Activated T-helper 2 cell treated with anti-CD3 and anti-CD28 coated beads, Interferon-gamma antibody, Interleukin-2, Interleukin-4, amounts not matched to agents 10 μg/mL and 5 μg/mL and 100 μg/mL, durations not matched to agents 14 hours and 24 hours and 36 hours (primary cell): ENCODE data around the gene SLC27A1. TPM values are rescaled to one million over a fixed set of nuclear protein-coding genes. Genes with fewer than 3 reads are reported as not detected.

Experiments
- DNase-seq: peaks from one replicate; pipeline ENCODE4 v3.0.0; 2021; ENCODE audit warnings: low spot score
- H3K27ac Mint-ChIP-seq: one replicate; pipeline ENCODE4 v1.8.0; 2021; ENCODE audit warnings: mixed read lengths
- H3K27me3 Mint-ChIP-seq: one replicate; pipeline ENCODE4 v1.8.0; 2021; ENCODE audit warnings: low read depth, mixed read lengths
- H3K36me3 Mint-ChIP-seq: one replicate; pipeline ENCODE4 v1.8.0; 2021; ENCODE audit warnings: low read depth, mixed read lengths
- H3K4me1 Mint-ChIP-seq: one replicate; pipeline ENCODE4 v1.8.0; 2021; ENCODE audit warnings: low read depth, mixed read lengths
- H3K4me3 Mint-ChIP-seq: one replicate; pipeline ENCODE4 v1.8.0; 2021; ENCODE audit warnings: low read depth, mild to moderate bottlenecking, moderate library complexity, mixed read lengths
- H3K9me3 Mint-ChIP-seq: one replicate; pipeline ENCODE4 v1.8.0; 2021; ENCODE audit warnings: mixed read lengths
- intact Hi-C: fragments of 100-400 bp; cut with micrococcal nuclease; formaldehyde crosslinking; loops from one replicate; pipeline ENCODE4 v1.15.1; 2023
- total RNA-seq: library from RNA; stranded (reverse); gene quantifications from 2 replicates; pipeline ENCODE4 v1.2.3, GENCODE V29; 2022

Gene SLC27A1
- total RNA-seq, 1 donor from 2014 or later = 3.1 TPM

DNA sequence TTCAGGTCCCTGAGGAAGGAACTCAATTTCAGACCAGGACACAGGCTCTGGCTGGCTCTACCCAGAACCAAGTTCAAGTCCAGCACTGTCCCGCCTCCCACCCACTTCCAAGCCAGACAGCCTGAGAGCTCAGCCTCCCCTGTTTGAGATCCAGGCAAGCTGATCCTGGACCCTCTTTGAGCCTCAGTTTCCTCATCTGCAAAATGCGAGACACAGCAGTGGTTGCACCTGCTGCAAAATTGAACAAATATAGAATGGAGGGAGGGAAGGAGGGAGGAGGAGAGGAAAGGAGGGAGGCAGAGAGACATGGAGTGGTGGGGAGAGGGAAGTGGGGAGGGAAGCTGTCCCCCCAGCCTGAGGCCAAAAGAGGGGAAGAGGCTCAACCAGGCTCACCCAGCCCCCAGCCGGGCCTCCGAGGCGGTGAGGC is 22.6 kb upstream of the SLC27A1 start:
- no peak overlapping the region for H3K27ac Mint-ChIP-seq
- H3K9me3 Mint-ChIP-seq = peaks cover 4% of the 10 kb centered on the region
- intact Hi-C loops = no loop called here
- DNase-seq = no peak
- peaks cover 12% of the 10 kb centered on the region for H3K4me1 Mint-ChIP-seq
- no peaks in the 10 kb centered on the region for H3K36me3 Mint-ChIP-seq
- peaks cover 14% of the 10 kb centered on the region for H3K27me3 Mint-ChIP-seq
- no peak overlapping the region for H3K4me3 Mint-ChIP-seq

DNA sequence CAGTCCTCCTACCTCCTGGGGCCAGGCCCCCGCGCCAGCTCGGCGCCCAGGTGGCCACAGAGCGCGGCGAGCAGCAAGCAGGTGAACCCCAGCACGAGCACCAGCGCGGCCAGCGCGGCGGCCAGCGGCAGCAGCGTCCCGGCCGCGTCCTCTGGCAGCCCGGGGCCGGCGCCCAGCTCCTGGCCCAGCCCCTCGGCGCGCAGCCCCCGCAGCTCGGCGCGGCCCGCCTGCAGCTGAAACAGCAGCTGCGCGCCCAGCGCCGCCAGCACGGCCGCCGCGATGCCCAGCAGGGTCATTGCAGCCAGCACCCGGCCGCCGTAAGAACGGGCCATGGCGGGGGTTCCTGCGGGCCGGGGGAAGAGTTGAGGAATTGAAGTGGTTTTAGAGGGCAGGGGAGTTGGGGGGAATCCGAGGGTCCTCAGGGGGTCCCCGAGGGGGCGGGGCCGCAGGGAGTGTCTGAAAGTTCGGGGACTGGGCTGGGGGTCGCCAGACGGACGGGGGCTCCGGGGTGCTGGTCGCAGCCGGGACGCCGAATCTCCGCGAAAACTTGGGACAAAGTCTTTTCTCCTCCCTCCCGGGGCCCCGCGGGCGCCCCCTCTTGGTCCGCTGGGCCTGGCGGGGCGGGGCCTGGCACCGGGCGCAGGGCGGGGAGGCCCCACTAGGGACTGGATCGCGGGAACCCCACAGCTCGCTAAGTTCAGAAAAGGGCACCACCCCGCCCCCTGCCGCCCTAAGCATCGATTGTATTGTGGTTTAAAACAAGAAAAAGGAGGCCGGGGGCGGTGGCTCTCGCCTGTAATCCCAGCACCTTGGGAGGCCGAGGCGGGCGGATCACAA is 22.0 kb upstream of the SLC27A1 start, which contains the start of gene TMEM221:
TMEM221 (minus strand) TSS at position 538 of the 837 bp plus-strand sequence; CDS start at position 332, 206 bp downstream.
- H3K27me3 Mint-ChIP-seq = peaks cover 15% of the 10 kb centered on the region
- H3K4me3 Mint-ChIP-seq = no peak within 1 kb of the TSS
- no peaks in the 10 kb centered on the region for H3K36me3 Mint-ChIP-seq
- peaks cover 13% of the 10 kb centered on the region for H3K4me1 Mint-ChIP-seq
- H3K9me3 Mint-ChIP-seq = peaks cover 4% of the 10 kb centered on the region
- intact Hi-C loops = no loop called here
- peak; percentile 30 for DNase-seq
- no peak within 1 kb of the TSS for H3K27ac Mint-ChIP-seq

DNA sequence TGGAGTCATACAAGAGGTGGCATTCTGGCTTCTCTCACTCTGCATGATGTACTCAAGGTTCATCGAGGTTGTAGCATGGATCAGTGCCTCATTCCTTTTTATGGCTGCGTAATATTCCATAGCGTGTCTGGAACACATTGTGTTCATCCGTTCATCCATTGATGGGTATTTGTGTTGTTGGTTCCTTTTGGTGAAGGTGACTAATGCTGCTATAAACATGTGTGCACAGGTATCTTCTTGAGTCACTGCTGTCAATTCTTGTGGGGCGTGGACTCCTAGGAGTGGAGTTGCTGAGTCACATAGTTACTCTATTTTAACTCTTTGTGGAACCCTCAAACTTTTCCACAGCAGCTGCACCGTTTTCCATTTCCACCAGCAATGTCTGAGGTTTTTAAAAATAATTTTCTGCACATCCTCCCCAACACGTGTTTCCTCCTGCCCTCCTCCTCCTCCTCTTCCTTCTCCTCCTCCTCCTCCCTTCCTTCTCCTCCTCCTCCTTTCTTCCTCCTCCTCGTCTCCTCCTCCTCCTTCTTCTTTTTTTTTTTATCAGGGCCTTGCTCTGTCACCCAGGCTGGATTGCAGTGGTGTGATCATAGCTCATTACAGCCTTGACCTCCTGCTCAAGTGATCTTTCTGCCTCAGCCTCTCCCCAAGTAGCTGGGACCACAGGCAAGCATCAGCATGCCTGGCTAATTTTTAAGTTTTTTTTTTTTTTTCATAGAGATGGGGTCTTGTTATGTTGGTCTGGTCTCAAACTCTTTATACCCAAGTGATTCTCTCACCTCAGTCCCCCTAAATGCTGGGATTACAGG is 19.9 kb upstream of the SLC27A1 start:
- Mint-ChIP-seq H3K36me3 (no peaks in the 10 kb centered on the region), H3K27ac (peak overlapping the region; percentile 48), H3K4me3 (peak overlapping the region; percentile 43), H3K4me1 (peaks cover 16% of the 10 kb centered on the region), H3K27me3 (peaks cover 27% of the 10 kb centered on the region), H3K9me3 (peaks cover 4% of the 10 kb centered on the region)
- DNase-seq = no peak
- intact Hi-C loops = no loop called here

DNA sequence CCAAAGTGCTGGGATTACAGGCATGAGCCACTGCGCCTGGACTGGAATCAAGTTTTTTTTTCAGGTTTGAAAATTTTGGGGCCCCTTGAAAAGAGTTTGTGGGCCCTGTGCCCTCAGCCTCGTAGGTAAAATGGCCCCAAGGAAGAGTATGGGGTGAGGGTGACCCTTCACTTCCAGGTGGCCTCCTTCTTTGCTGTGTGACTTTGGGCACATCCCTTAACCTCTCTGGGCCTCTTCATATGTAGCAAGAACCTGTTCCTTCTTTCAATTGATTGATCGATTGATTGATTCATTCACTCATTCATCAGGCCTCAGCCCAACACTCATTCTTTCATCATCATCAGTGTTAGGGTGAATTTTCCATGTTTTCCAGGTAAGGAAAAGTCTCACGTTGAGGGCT is 18.5 kb upstream of the SLC27A1 start:
- Mint-ChIP-seq H3K27ac (no peak overlapping the region), H3K27me3 (peaks cover 37% of the 10 kb centered on the region), H3K36me3 (no peaks in the 10 kb centered on the region), H3K9me3 (peaks cover 4% of the 10 kb centered on the region), H3K4me1 (peaks cover 16% of the 10 kb centered on the region), H3K4me3 (no peak overlapping the region)
- intact Hi-C loops = no loop called here
- no peak for DNase-seq

DNA sequence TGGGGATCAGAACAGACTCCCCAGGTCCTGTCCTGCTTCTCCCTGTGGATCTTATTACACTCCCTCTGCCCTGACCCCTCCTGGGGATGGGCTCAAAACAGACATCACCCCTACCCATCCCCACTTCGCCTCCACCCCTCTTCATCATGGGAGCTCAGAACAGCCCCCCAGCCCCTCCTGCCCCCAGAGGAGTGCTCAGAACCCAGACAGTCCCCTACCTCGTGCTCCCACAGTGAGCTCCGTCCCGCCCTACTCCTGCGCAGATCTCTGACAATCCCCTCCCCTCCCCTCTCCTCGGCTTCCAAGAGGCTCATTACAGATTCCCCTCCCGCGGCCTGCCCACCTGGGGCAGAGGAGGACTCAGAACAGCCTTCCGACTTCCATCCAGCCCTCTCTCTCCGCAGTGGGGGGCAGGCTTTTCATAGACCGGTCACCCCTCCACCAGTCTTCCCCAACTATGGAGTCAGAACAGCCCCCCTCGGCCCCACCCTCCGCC is 15.7 kb upstream of the SLC27A1 start:
- Mint-ChIP-seq H3K9me3 (peaks cover 4% of the 10 kb centered on the region), H3K36me3 (no peaks in the 10 kb centered on the region), H3K27me3 (peaks cover 40% of the 10 kb centered on the region), H3K4me1 (peaks cover 16% of the 10 kb centered on the region), H3K27ac (no peak overlapping the region), H3K4me3 (no peak overlapping the region)
- intact Hi-C loops = no loop called here
- no peak for DNase-seq

DNA sequence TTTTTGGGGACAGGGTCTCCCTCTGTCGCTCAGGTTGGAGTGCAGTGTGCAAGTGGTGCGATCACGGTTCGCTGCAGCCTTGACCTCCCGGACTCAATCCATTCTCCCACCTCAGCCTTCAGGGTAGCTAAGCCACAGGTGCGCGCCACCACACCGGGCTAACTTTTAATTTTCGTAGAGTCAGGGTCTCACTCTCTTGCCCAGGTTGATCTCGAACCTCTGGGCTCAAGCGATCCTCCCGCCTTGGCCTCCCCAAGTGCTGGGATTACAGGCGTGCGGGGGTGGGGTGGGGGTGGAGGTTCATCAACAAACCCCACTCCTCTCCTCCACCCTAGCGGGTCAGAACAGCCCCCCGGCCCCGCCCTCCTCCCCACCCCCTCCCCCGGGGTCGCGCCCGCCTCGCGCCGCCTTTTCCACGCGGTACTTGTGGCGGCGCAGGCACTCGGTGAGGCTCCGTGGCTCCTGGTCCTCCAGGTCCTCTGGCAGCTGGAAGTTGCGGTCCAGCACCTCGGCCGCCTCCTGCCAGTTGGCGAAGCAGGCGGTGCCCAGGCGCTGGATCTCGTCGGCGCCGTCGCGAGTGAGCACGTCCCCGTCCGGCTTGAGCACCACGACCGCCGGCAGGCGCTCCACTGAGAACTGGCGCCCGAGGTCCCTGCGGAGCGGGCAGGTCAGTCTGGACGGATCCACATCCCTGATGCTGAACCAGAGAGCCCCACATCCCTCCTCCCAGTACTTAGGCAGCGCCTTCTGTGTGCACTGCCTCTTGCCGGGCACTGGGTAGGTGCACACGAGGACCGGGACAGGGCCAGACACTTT is 14.8 kb upstream of the SLC27A1 start:
- Mint-ChIP-seq H3K36me3 (no peaks in the 10 kb centered on the region), H3K27me3 (peaks cover 33% of the 10 kb centered on the region), H3K4me3 (no peak overlapping the region), H3K9me3 (no peaks in the 10 kb centered on the region), H3K4me1 (peaks cover 8% of the 10 kb centered on the region), H3K27ac (no peak overlapping the region)
- DNase-seq = no peak
- intact Hi-C loops = no loop called here

DNA sequence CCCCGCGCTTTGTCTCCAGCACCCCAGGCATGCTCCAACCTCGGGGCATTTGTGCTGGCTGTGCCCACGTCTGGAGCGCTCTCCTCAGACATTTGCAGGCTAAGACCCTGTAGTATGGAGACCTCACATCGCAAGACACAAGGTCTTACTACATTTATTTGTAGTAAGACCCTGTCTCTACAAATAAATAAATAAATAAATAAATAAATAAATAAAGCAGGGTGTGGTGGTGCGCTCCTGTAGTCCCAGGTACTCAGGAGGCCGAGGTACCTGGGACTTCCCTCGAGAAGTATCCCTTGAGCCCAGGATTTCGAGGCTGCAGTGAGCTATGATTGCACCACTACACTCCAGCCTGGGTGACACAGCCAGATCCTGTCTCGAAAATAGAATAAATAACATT is 14.2 kb upstream of the SLC27A1 start:
- no peak overlapping the region for H3K27ac Mint-ChIP-seq
- H3K4me3 Mint-ChIP-seq = no peak overlapping the region
- peaks cover 33% of the 10 kb centered on the region for H3K27me3 Mint-ChIP-seq
- no peaks in the 10 kb centered on the region for H3K9me3 Mint-ChIP-seq
- H3K4me1 Mint-ChIP-seq = peaks cover 4% of the 10 kb centered on the region
- H3K36me3 Mint-ChIP-seq = no peaks in the 10 kb centered on the region
- no peak for DNase-seq
- intact Hi-C loops = no loop called here

DNA sequence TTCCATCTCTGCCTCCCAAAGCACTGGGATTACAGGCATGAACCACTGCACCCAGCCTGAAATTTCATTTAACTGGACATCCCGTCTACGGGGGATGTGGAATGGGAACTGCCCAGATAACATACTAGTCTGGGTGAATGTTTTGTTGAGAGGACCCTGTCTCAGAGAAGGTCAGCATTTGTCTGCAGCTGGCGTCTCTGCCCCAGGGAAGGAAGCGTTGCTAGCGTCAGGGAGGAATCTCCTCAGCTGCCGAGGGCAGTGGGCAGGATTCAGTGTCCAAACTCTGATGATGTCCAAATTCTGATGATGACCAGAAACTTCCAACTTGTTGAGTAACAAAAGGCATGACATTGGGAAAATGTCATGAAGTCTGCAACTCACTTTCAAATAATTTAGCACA is 12.7 kb upstream of the SLC27A1 start:
- Mint-ChIP-seq H3K27me3 (peaks cover 33% of the 10 kb centered on the region), H3K4me1 (peaks cover 4% of the 10 kb centered on the region), H3K9me3 (no peaks in the 10 kb centered on the region), H3K27ac (no peak overlapping the region), H3K4me3 (no peak overlapping the region), H3K36me3 (no peaks in the 10 kb centered on the region)
- intact Hi-C loops = no loop called here
- no peak for DNase-seq

DNA sequence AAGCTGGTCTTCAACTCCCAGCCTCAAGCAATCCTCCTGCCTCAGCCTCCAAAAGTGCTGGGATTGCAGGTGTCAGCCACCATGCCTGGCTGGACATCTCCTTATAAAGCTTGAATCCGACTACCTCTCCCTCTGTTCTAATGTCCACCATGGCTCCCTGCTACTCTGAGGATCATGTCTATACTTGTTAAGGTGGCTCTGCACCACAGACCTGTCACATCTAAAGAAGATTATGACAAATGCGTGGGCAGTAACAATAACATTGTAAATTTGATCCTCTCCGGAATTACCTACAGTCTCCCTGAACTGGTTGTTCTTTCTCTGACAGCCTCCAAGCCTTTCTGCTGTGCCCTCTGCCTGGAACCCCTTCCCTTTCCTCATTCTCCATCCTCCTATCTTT is 11.4 kb upstream of the SLC27A1 start:
- H3K4me1 Mint-ChIP-seq = no peaks in the 10 kb centered on the region
- intact Hi-C loops = no loop called here
- no peaks in the 10 kb centered on the region for H3K9me3 Mint-ChIP-seq
- no peak for DNase-seq
- H3K4me3 Mint-ChIP-seq = no peak overlapping the region
- no peaks in the 10 kb centered on the region for H3K36me3 Mint-ChIP-seq
- no peak overlapping the region for H3K27ac Mint-ChIP-seq
- peaks cover 29% of the 10 kb centered on the region for H3K27me3 Mint-ChIP-seq

DNA sequence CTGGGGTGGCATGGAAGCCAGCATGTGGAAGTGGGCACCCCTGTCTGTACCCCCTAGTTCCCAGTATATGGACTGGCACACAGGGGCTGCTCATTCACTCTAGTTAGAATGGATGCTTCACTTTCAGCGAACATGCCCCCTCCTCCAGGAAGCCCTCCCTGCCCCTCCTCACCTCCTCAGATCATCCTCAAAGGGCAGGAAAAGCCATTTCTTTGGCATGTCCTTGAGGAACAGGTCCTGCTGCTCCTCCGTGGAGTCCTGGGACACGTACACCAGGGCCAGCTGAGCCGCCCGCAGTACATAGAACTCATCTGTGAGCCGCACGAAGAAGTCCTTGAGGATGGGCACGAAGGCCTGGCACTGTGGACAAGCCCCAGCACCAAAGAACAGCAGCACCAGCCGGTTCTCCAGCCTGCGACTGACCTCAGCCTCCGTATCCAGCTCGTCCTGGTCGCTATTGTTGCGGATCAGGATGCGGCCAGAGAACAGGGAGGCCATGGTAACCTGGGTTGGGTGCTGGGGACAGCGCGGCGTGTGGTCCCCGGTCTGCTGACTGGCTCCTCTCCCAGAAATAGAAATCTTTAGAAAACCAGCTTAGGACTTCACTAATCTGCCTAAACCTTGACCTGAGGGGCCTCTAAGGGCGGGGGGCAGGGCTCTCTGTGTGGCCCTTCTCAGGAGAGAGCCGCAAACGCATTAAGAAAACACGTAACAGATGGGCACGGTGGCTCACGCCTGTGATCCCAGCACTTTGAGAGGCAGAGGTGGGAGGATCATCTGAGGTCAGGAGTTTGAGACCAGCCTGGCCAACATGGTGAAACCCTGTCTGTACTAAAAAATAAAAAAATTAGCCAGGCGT is 9.7 kb upstream of the SLC27A1 start, which contains the start of gene NXNL1:
NXNL1 (minus strand) TSS at position 555 of the 859 bp plus-strand sequence; CDS start at position 498, 57 bp downstream.
- intact Hi-C loops = no loop called here
- peaks cover 20% of the 10 kb centered on the region for H3K27me3 Mint-ChIP-seq
- H3K27ac Mint-ChIP-seq = no peak within 1 kb of the TSS
- no peak within 1 kb of the TSS for H3K4me3 Mint-ChIP-seq
- H3K4me1 Mint-ChIP-seq = no peaks in the 10 kb centered on the region
- H3K36me3 Mint-ChIP-seq = no peaks in the 10 kb centered on the region
- DNase-seq = no peak
- H3K9me3 Mint-ChIP-seq = no peaks in the 10 kb centered on the region

DNA sequence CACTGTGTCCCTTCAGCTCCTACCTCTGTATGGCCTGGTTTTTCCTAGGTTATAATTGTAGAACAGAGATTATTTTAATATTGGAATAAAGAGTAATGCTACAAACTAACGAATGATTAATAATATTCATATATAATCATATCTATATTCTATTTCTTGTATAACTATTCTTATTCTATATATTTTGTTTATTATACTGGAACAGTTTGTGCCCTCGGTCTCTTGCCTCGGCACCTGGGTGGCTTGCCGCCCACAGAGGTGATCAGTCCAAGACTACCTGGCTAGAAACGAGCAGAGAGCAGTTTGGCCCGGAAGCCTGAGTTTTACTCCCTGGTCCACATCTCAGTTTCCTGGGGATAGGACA is 3.9 kb upstream of the SLC27A1 start:
- no peak overlapping the region for H3K4me3 Mint-ChIP-seq
- H3K9me3 Mint-ChIP-seq = no peaks in the 10 kb centered on the region

More for the DNA sequence above, 3.9 kb upstream of the SLC27A1 start:
- no peak for DNase-seq
- peaks cover 15% of the 10 kb centered on the region for H3K4me1 Mint-ChIP-seq
- H3K36me3 Mint-ChIP-seq = no peaks in the 10 kb centered on the region
- intact Hi-C loops = loop anchor here (1.0 to 5.0 kb wide), 3 partner anchors 59 to 119 kb away; partner anchors contain the start of gene BST2
- no peak overlapping the region for H3K27ac Mint-ChIP-seq
- H3K27me3 Mint-ChIP-seq = peaks cover 6% of the 10 kb centered on the region
